ENCODE data around the gene ENTHD1.
"Not testable (repeated sequence)": the region's sequence is repeated elsewhere in the genome, so short reads cannot be mapped to it uniquely, and the experiment has no call there.

ENTHD1 gene

GRCh38 chr22:39897841-39898240 is 4.3 kb upstream of the ENTHD1 start:
- DNase-seq (ENCODE audit: low read depth), result no peak

- no peak for DNase-seq (ENCODE audit: low read depth)
These were observed 2.9 kb upstream of the ENTHD1 start for GRCh38 chr22:39896313-39896996.

GRCh38 chr22:39895682-39896081 is 2.1 kb upstream of the ENTHD1 start:
- no peak for DNase-seq (ENCODE audit: low read depth)

- DNase-seq (ENCODE audit: low read depth), result no peak
These were observed 1.1 kb upstream of the ENTHD1 start for GRCh38 chr22:39894554-39895092.

- DNase-seq (ENCODE audit: low read depth), result not testable (repeated sequence)
These were observed 3.6 kb downstream of the ENTHD1 start for GRCh38 chr22:39889924-39890323.

GRCh38 chr22:39883057-39883456 is 10.5 kb downstream of the ENTHD1 start:
- no peak for DNase-seq (ENCODE audit: low read depth)

- no peak for DNase-seq (ENCODE audit: low read depth)
These were observed 12.8 kb downstream of the ENTHD1 start for GRCh38 chr22:39880722-39881121.

GRCh38 chr22:39877079-39877845 is 16.3 kb downstream of the ENTHD1 start:
- no peak for DNase-seq (ENCODE audit: low read depth)

- not testable (repeated sequence) for DNase-seq (ENCODE audit: low read depth)
These were observed 18.2 kb downstream of the ENTHD1 start for GRCh38 chr22:39875176-39875885.

- DNase-seq (ENCODE audit: low read depth), result no peak
These were observed 19.6 kb downstream of the ENTHD1 start for GRCh38 chr22:39873965-39874364.

GRCh38 chr22:39872548-39872947 is 21.0 kb downstream of the ENTHD1 start:
- no peak for DNase-seq (ENCODE audit: low read depth)

- no peak for DNase-seq (ENCODE audit: low read depth)
These were observed 22.4 kb downstream of the ENTHD1 start for GRCh38 chr22:39871008-39871798.

GRCh38 chr22:39869797-39870196 is 23.8 kb downstream of the ENTHD1 start:
- not testable (repeated sequence) for DNase-seq (ENCODE audit: low read depth)

- no peak for DNase-seq (ENCODE audit: low read depth)
These were observed 24.8 kb downstream of the ENTHD1 start for GRCh38 chr22:39868741-39869140.

GRCh38 chr22:39859903-39860588 is 33.5 kb downstream of the ENTHD1 start:
- DNase-seq (ENCODE audit: low read depth), result no peak

- no peak for DNase-seq (ENCODE audit: low read depth)
These were observed 37.0 kb downstream of the ENTHD1 start for GRCh38 chr22:39856588-39856987.

GRCh38 chr22:39852799-39853198 is 40.8 kb downstream of the ENTHD1 start:
- DNase-seq (ENCODE audit: low read depth), result no peak

GRCh38 chr22:39851606-39852315 is 41.8 kb downstream of the ENTHD1 start:
- DNase-seq (ENCODE audit: low read depth), result no peak

- DNase-seq (ENCODE audit: low read depth), result no peak
These were observed 46.1 kb downstream of the ENTHD1 start for GRCh38 chr22:39847477-39847876.

GRCh38 chr22:39846539-39846938 is 47.0 kb downstream of the ENTHD1 start:
- not testable (repeated sequence) for DNase-seq (ENCODE audit: low read depth)

- no peak for DNase-seq (ENCODE audit: low read depth)
These were observed 48.0 kb downstream of the ENTHD1 start for GRCh38 chr22:39845529-39845928.
